WTC11 (cell line): Measurements from ENCODE around the gene DCXR.

ENCODE experiments used
- CTCF ChIP-seq: fragments of 200-600 bp; IDR thresholded peaks from 2 replicates; pipeline ENCODE4 v1.8.0; 2022; ENCODE audit warnings: antibody characterized with exemption
- ESRRA ChIP-seq: sonication (generic); formaldehyde crosslinking; IDR thresholded peaks from 2 replicates; pipeline ENCODE4 v1.8.1; 2022; ENCODE audit warnings: mild to moderate bottlenecking, missing genetic modification reagents, borderline replicate concordance
- FOXK1 ChIP-seq: sonication (generic); formaldehyde crosslinking; IDR thresholded peaks from 2 replicates; pipeline ENCODE4 v1.8.0; 2022; ENCODE audit warnings: mild to moderate bottlenecking, moderate library complexity, missing genetic modification reagents
- JUN ChIP-seq: sonication (generic); formaldehyde crosslinking; IDR thresholded peaks from 2 replicates; pipeline ENCODE4 v1.8.0; 2023; ENCODE audit warnings: mild to moderate bottlenecking, missing genetic modification reagents
- NR2C2 ChIP-seq: sonication (generic); formaldehyde crosslinking; IDR thresholded peaks from 2 replicates; pipeline ENCODE4 v1.8.0; 2022; ENCODE audit warnings: mild to moderate bottlenecking, missing genetic modification reagents
- SMAD4 ChIP-seq: sonication (generic); formaldehyde crosslinking; IDR thresholded peaks from 2 replicates; pipeline ENCODE4 v1.8.0; 2022; ENCODE audit warnings: mild to moderate bottlenecking, missing genetic modification reagents
- SP1 ChIP-seq: sonication (generic); formaldehyde crosslinking; conservative IDR thresholded peaks from 2 replicates; pipeline ENCODE4 v1.8.1; 2022; ENCODE audit warnings: missing genetic modification reagents
- TP53 ChIP-seq: sonication (generic); formaldehyde crosslinking; IDR thresholded peaks from 2 replicates; pipeline ENCODE4 v1.8.1; 2023; ENCODE audit warnings: mild to moderate bottlenecking, missing genetic modification reagents
- ZNF281 ChIP-seq: sonication (generic); formaldehyde crosslinking; IDR thresholded peaks from 2 replicates; pipeline ENCODE4 v1.8.0; 2023; ENCODE audit warnings: mild to moderate bottlenecking, missing genetic modification reagents

GRCh38 chr17:82012640-82013295 lies 24.7 kb downstream of the DCXR start:
- TF ChIP-seq NR2C2 = no peak
- TF ChIP-seq TP53 (CRISPR knock-in tag) = no peak
- no peak for TF ChIP-seq CTCF
- no peak for TF ChIP-seq SMAD4 (CRISPR knock-in tag)
- no peak for TF ChIP-seq SP1 (CRISPR knock-in tag)
- TF ChIP-seq ESRRA (CRISPR knock-in tag) = no peak
- TF ChIP-seq JUN (CRISPR knock-in tag) = no peak
- TF ChIP-seq FOXK1 (CRISPR knock-in tag) = no peak
- no peak for TF ChIP-seq ZNF281 (CRISPR knock-in tag)
